K562 (cell line): ENCODE measurements around the gene ZNF292. TPM values are rescaled to one million over a fixed set of nuclear protein-coding genes. Genes with fewer than 3 reads are reported as not detected.

Experiments
- ATAC-seq: fragments of 200-7000 bp; cut with Tn5 transposase; 3 replicates; pipeline ENCODE4 v1.9.1; 2020; ENCODE audit warnings: moderate library complexity
- BruUV-seq: library from RNA; stranded (reverse); fragments of 400-500 nt; replicated peaks from 2 replicates; lab custom pipeline; 2021; lab: Mats Ljungman, UMichigan
- CTCF ChIA-PET: fragments of 300-600 bp; formaldehyde crosslinking; extraction: SDS; loops from one replicate; lab custom pipeline; 2021; ENCODE audit warnings: low intra/inter-chr PET ratio; lab: Yijun Ruan, JAX
- POLR2A ChIA-PET: fragments of 300-600, 350-650 bp; sonication (Branson Sonifier 250); formaldehyde crosslinking; extraction: SDS; loops from one replicate; lab custom pipeline; 2021; ENCODE audit warnings: antibody characterized with exemption, inconsistent platforms; lab: Yijun Ruan, JAX
- DNase-seq, 4 experiments: peaks; one replicate each; pipeline versions ENCODE4 v3.0.0 to v3.0.0-alpha.2; 2011 to 2018; ENCODE audit warnings: low spot score in 3 of 4, mixed read lengths in 3 of 4; ENCODE audit errors: extremely low read depth in 1 of 4
- FAIRE-seq: peaks from 2 replicates; lab custom pipeline; 2011; peaks lifted over from hg19 to GRCh38; lab: Jason Lieb, UNC
- H2AFZ ChIP-seq: 2 replicates; pipeline ENCODE4 v1.6.0; 2011; ENCODE audit warnings: low read depth, low read length, control low read depth, inconsistent platforms
- H3K27ac ChIP-seq: fragments of 200-600 bp; 3 replicates; pipeline ENCODE4 v1.8.0; 2011; ENCODE audit warnings: low read depth, mild to moderate bottlenecking, control low read depth, inconsistent platforms, low read length, moderate library complexity, mixed read lengths; ENCODE audit errors: extremely low read depth
- H3K27me3 ChIP-seq, 2 experiments: fragments of 300-600 bp in 1 of 2; 2 replicates in 1 of 2; 3 replicates in 1 of 2; pipeline versions ENCODE4 v1.6.0 to v1.8.0; 2011; ENCODE audit warnings: inconsistent platforms in 2 of 2, low read length in 2 of 2, mild to moderate bottlenecking in 1 of 2, mixed read lengths in 1 of 2, moderate library complexity in 1 of 2; ENCODE audit not compliant: control insufficient read depth in 2 of 2, insufficient read depth in 2 of 2
- H3K36me3 ChIP-seq: fragments of 300-600 bp; 3 replicates; pipeline ENCODE4 v1.8.0; 2011; ENCODE audit warnings: mild to moderate bottlenecking, low read length, inconsistent platforms; ENCODE audit not compliant: control insufficient read depth, insufficient read depth
- H3K4me1 ChIP-seq, 2 experiments: fragments of 200-600 bp in 1 of 2; replicated peaks in 1 of 2; 2 replicates in 1 of 2; 3 replicates in 1 of 2; pipeline versions ENCODE4 v1.5.1 to v1.8.0; 2011; ENCODE audit warnings: inconsistent platforms in 2 of 2, low read length in 2 of 2, mild to moderate bottlenecking in 1 of 2, mixed read lengths in 1 of 2, moderate library complexity in 1 of 2; ENCODE audit not compliant: control insufficient read depth in 2 of 2, insufficient read depth in 2 of 2
- H3K4me2 ChIP-seq: 2 replicates; pipeline ENCODE4 v1.6.1; 2011; ENCODE audit warnings: low read length, control low read depth, inconsistent platforms, mixed read lengths; ENCODE audit not compliant: insufficient read depth
- H3K4me3 ChIP-seq: fragments of 200-600 bp; sonication (generic), shearing (Covaris generic); 2 replicates; pipeline ENCODE4 v1.5.1; 2016; ENCODE audit warnings: control low read depth, inconsistent platforms
- H3K79me2 ChIP-seq: fragments of 200-600 bp; 3 replicates; pipeline ENCODE4 v1.8.0; 2011; ENCODE audit warnings: low read length, inconsistent platforms; ENCODE audit not compliant: control insufficient read depth, insufficient read depth
- H3K9ac ChIP-seq, 2 experiments: 2 replicates each; pipeline versions ENCODE4 v1.6.0 to v1.6.1; 2011; ENCODE audit warnings: low read depth in 2 of 2, low read length in 2 of 2, control low read depth in 1 of 2, inconsistent platforms in 1 of 2, mild to moderate bottlenecking in 1 of 2, mixed read lengths in 1 of 2; ENCODE audit not compliant: insufficient read depth in 1 of 2
- H3K9me1 ChIP-seq: one replicate; pipeline ENCODE4 v1.6.0; 2011; ENCODE audit warnings: inconsistent platforms, mild to moderate bottlenecking, low read length, moderate library complexity; ENCODE audit not compliant: control insufficient read depth, insufficient read depth
- H3K9me3 ChIP-seq: replicated peaks from 2 replicates; pipeline ENCODE4 v1.5.1; 2011; ENCODE audit warnings: low read depth, low read length, inconsistent platforms; ENCODE audit not compliant: control insufficient read depth, insufficient read depth
- H4K20me1 ChIP-seq: replicated peaks from 2 replicates; pipeline ENCODE4 v1.6.1; 2011; ENCODE audit warnings: low read length, inconsistent platforms, mixed read lengths; ENCODE audit not compliant: control insufficient read depth, insufficient read depth
- C11orf30 ChIP-seq: fragments of 450-650 bp; IDR thresholded peaks from 2 replicates; pipeline ENCODE4 v1.6.1; 2016; ENCODE audit warnings: low read depth, mild to moderate bottlenecking
- GABPB2 ChIP-seq: fragments of 250-450 bp; sonication (Bioruptor Pico); conservative IDR thresholded peaks from 2 replicates; pipeline ENCODE4 v1.5.1; 2021; ENCODE audit warnings: mild to moderate bottlenecking
- MAFF ChIP-seq: IDR thresholded peaks from 2 replicates; pipeline ENCODE4 v1.6.1; 2012; ENCODE audit warnings: low read length, improper control_type of control experiment
- MAFG ChIP-seq: fragments of 450-650 bp; conservative IDR thresholded peaks from 2 replicates; pipeline ENCODE4 v1.6.1; 2016; ENCODE audit warnings: missing genetic modification characterization, missing compliant biosample characterization
- MAFK ChIP-seq: IDR thresholded peaks from 2 replicates; pipeline ENCODE4 v1.6.1; 2011; ENCODE audit warnings: low read length, improper control_type of control experiment
- XRCC5 ChIP-seq: fragments of 200-400 bp; formaldehyde crosslinking; IDR thresholded peaks from 2 replicates; pipeline ENCODE4 v1.6.1; 2017; ENCODE audit warnings: low read depth, mild to moderate bottlenecking, low read length
- ZNF316 ChIP-seq: fragments of 450-650 bp; IDR thresholded peaks from 2 replicates; pipeline ENCODE4 v1.6.1; 2016
- WGBS: fragments of 100-300 bp; shearing (Covaris generic); methylation state at CpG from one replicate; pipeline ENCODE4 v1.1.6; 2016; ENCODE audit warnings: low coverage, mixed read lengths; ENCODE audit not compliant: insufficient coverage; ENCODE audit errors: missing lambda C conversion rate; 5-methylcytosine and 5-hydroxymethylcytosine counted together
- in situ Hi-C: fragments of 300-500 bp; cut with MboI; formaldehyde crosslinking; loops from 4 replicates; pipeline ENCODE4 v1.15.0; 2018; ENCODE audit warnings: inconsistent platforms, mixed read lengths
- intact Hi-C: fragments of 100-400 bp; cut with micrococcal nuclease; formaldehyde crosslinking; loops from 2 replicates; pipeline ENCODE4 v1.14.2; 2022
- polyA plus RNA-seq, 8 experiments: library from polyadenylated mRNA; depleted of rRNA in 4 of 8; stranded (reverse) in 5 of 8; unstranded in 3 of 8; fragments of >200 nt; fragmentation: Nextera tagmentation in 2 of 8; fragmentation: Illumina TruSeq in 1 of 8; extraction: Ambion mirVana in 2 of 8; extraction: Trizol in 1 of 8; gene quantifications; 2 replicates each; pipeline versions ENCODE4 v1.2.1 to v1.2.3, GENCODE V29; 2011 to 2014; ENCODE audit warnings: inconsistent platforms in 1 of 8, missing spikeins in 1 of 8
- total RNA-seq, 7 experiments: library from RNA; depleted of rRNA in 6 of 7; stranded (reverse); fragments of >200 nt in 6 of 7; fragmentation: Illumina TruSeq in 2 of 7; extraction: Trizol in 2 of 7; gene quantifications; 2 replicates each; pipeline versions ENCODE4 v1.2.1 to v1.2.3, GENCODE V29; 2011 to 2021; ENCODE audit warnings: low replicate concordance in 1 of 7
- TF ChIP-seq, protein P1 (sequence below), 3 experiments: fragments of 200-800 bp in 1 of 3; sonication (Bioruptor generic) in 1 of 3; sonication (generic) in 1 of 3; formaldehyde crosslinking in 1 of 3; IDR thresholded peaks; 2 replicates each; pipeline versions ENCODE4 v1.6.1 to v1.8.0; 2016 to 2022; ENCODE audit warnings: mild to moderate bottlenecking in 2 of 3, missing compliant biosample characterization in 2 of 3, missing genetic modification characterization in 2 of 3, missing genetic modification reagents in 1 of 3

Gene ZNF292
- total and polyA plus RNA-seq, 9 of the 15 experiments (the other 6 are each of a cell fraction or from before 2014, with no cell fraction given): 4.4 to 17.1 (median 12.8) TPM

DNA sequence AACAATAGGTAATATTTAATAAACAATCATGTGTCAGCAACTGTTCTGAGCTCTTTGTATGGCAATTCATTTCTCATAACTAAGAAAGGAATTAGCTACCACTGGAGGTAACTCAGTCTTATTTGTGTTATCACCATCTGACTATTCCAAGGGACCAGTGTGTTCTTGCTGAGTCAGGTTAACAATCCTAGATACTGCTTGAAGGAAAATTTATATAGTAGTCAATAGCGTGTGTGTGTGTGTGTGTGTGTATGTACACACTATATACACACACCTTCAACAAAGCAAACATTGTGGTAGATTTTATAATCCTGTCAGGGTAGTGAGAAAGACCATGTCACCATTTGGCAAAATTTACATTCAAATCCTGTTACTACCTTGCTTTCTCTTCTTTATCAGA lies 121.3 kb downstream of the ZNF292 start:
- H3K4me3 ChIP-seq: no peak overlapping the region
- peaks cover 2 to 5% of the 10 kb centered on the region in 2 experiments; a peak in 3 of 5 replicates for H3K27me3 ChIP-seq
- 0% methylated on average over 1 of the region's 1 CpG for WGBS
- no peaks in the 10 kb centered on the region for H3K9me3 ChIP-seq
- H3K27ac ChIP-seq: no peak overlapping the region
- H3K9ac ChIP-seq: no peak overlapping the region
- H3K4me1 ChIP-seq: no peaks in the 10 kb centered on the region
- no peak overlapping the region for H3K4me2 ChIP-seq
- H3K36me3 ChIP-seq: no peaks in the 10 kb centered on the region
- H3K9me1 ChIP-seq: no peaks in the 10 kb centered on the region
- no peaks in the 10 kb centered on the region for H3K79me2 ChIP-seq
- BruUV-seq: no TSS peak
- no peak for DNase-seq
- ChIA-PET POLR2A (interaction anchor here (0.7 kb wide), 1 partner anchor 15 kb away, joined by 3 read pairs; no protein-coding TSS in a partner anchor), CTCF (interaction anchor here (1.0 to 2.3 kb wide), 2 partner anchors 112 to 115 kb away, joined by 4 to 21 read pairs; no protein-coding TSS in a partner anchor)
- TF ChIP-seq MAFK (peak; percentile 7; the same call in 1 of the 2 replicates), MAFG (tag) (peak; percentile 70), MAFF (peak; percentile 48; the same call in 1 of the 2 replicates), ZNF316 (peak; percentile 80), GABPB2 (CRISPR knock-in tag) (no peak), XRCC5 (no peak), C11orf30 (peak; percentile 53; the same call in 1 of the 2 replicates)
- TF ChIP-seq, protein P1, sequence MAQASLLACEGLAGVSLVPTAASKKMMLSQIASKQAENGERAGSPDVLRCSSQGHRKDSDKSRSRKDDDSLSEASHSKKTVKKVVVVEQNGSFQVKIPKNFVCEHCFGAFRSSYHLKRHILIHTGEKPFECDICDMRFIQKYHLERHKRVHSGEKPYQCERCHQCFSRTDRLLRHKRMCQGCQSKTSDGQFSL (CRISPR knock-in tag; IDR thresholded peaks at IDR 0.05): no peak
- TF ChIP-seq, protein P1 (tag; IDR thresholded peaks at IDR 0.05): no peak
- intact Hi-C loops: loop anchor here (1.0 to 5.0 kb wide), 3 partner anchors 115 to 210 kb away; no protein-coding TSS in a partner anchor
- no peaks in the 10 kb centered on the region for H4K20me1 ChIP-seq
- ATAC-seq: no peak
- in situ Hi-C loops: no loop called here
- no peak for FAIRE-seq
- H2AFZ ChIP-seq: no peak overlapping the region
